Activated CD4-positive, alpha-beta T cell treated with anti-CD3 and anti-CD28 coated beads, Interleukin-10, Interleukin-2, amounts not matched to agents 100 ng/mL and 50 ng/mL, durations not matched to agents 16 hours and 8 hours (primary cell): ENCODE data around the gene AKAP5.
A peak's percentile ranks its signal among the peaks of the same experiment; 100 is the strongest.

Source experiments
- DNase-seq: peaks from one replicate; pipeline ENCODE4 v3.0.0-alpha.2; 2020

The AKAP5 gene

GRCh38 chr14:64465191-64465822 is at the start of gene AKAP5:
Gene AKAP5, plus strand, starts transcription at chr14:64465499. Its CDS starts 2,896 bp downstream, at chr14:64468395.
- peak; percentile 65 for DNase-seq

GRCh38 chr14:64416348-64416932 is 48.9 kb upstream of the AKAP5 start:
- no peak for DNase-seq

GRCh38 chr14:64417055-64417770 is 48.1 kb upstream of the AKAP5 start:
- DNase-seq = no peak

- DNase-seq = no peak
Observed at GRCh38 chr14:64417771-64418125, 47.6 kb upstream of the AKAP5 start.

GRCh38 chr14:64419003-64419402 is 46.3 kb upstream of the AKAP5 start:
- DNase-seq = no peak

- no peak for DNase-seq
Observed at GRCh38 chr14:64421166-64421565, 44.1 kb upstream of the AKAP5 start.

- no peak for DNase-seq
Observed at GRCh38 chr14:64422005-64422404, 43.3 kb upstream of the AKAP5 start.

- DNase-seq = peak; percentile 73
Observed at GRCh38 chr14:64422756-64423155, 42.5 kb upstream of the AKAP5 start.

- no peak for DNase-seq
Observed at GRCh38 chr14:64423987-64424386, 41.3 kb upstream of the AKAP5 start.

GRCh38 chr14:64434528-64434927 is 30.8 kb upstream of the AKAP5 start:
- no peak for DNase-seq

GRCh38 chr14:64438181-64438841 is 27.0 kb upstream of the AKAP5 start:
- peak; percentile 32 for DNase-seq

GRCh38 chr14:64439141-64439540 is 26.2 kb upstream of the AKAP5 start:
- DNase-seq = no peak

GRCh38 chr14:64440494-64440893 is 24.8 kb upstream of the AKAP5 start:
- DNase-seq = no peak

- no peak for DNase-seq
Observed at GRCh38 chr14:64442300-64442988, 22.9 kb upstream of the AKAP5 start.

GRCh38 chr14:64444140-64444539 is 21.2 kb upstream of the AKAP5 start:
- no peak for DNase-seq

GRCh38 chr14:64444984-64445845 is 20.1 kb upstream of the AKAP5 start:
- peak; percentile 81 for DNase-seq

- DNase-seq = no peak
Observed at GRCh38 chr14:64447876-64448670, 17.2 kb upstream of the AKAP5 start.

GRCh38 chr14:64450255-64450654 is 15.0 kb upstream of the AKAP5 start:
- no peak for DNase-seq

- DNase-seq = no peak
Observed at GRCh38 chr14:64454671-64455070, 10.6 kb upstream of the AKAP5 start.

- DNase-seq = no peak
Observed at GRCh38 chr14:64459405-64460136, 5.7 kb upstream of the AKAP5 start.

- no peak for DNase-seq
Observed at GRCh38 chr14:64461221-64461620, 4.1 kb upstream of the AKAP5 start.
